Right atrium auricular region (tissue), 2 donors: ENCODE measurements around the gene CFAP210. TPM values are rescaled to one million over a fixed set of nuclear protein-coding genes. Genes with fewer than 3 reads are reported as not detected.
"Not testable (repeated sequence)": the region's sequence is repeated elsewhere in the genome, so short reads cannot be mapped to it uniquely, and the experiment has no call there.

Source experiments
- DNase-seq: peaks from one replicate; pipeline ENCODE4 v3.0.0-alpha.2; 2019; ENCODE audit warnings: low spot score
- H3K27ac ChIP-seq, 2 donors: fragments of 200-600 bp; sonication (generic); 1 replicate in 1 of 2; 2 replicates in 1 of 2; pipeline ENCODE4 v1.5.1; 2016 to 2019
- H3K27me3 ChIP-seq, 2 donors: fragments of 200-600 bp; sonication (generic); one replicate each; pipeline versions ENCODE4 v1.5.1 to v1.6.0; 2017 to 2019
- H3K36me3 ChIP-seq: fragments of 200-600 bp; sonication (generic); one replicate; pipeline ENCODE4 v1.5.1; 2016
- H3K4me1 ChIP-seq, 2 donors: fragments of 200-600 bp; sonication (generic); one replicate each; pipeline versions ENCODE4 v1.5.1 to v1.6.0; 2017 to 2019
- H3K4me3 ChIP-seq, 2 donors: fragments of 200-600 bp; sonication (generic); 1 replicate in 1 of 2; 2 replicates in 1 of 2; pipeline ENCODE4 v1.5.1; 2017 to 2019; ENCODE audit warnings: mild to moderate bottlenecking in 1 of 2, moderate library complexity in 1 of 2
- H3K9me3 ChIP-seq, 2 donors: fragments of 200-600 bp; sonication (generic); one replicate each; pipeline ENCODE4 v1.5.1; 2019
- CTCF ChIP-seq, 2 donors: fragments of 200-600 bp; sonication (generic); IDR thresholded peaks; one replicate each; pipeline ENCODE4 v1.5.1; 2019; ENCODE audit warnings: antibody characterized with exemption in 2 of 2
- total RNA-seq, 2 donors: library from RNA; depleted of rRNA; stranded (reverse); fragments of >200 nt; gene quantifications; one replicate each; pipeline ENCODE4 v1.1.0, GENCODE V29; 2016

The CFAP210 gene
- total RNA-seq, 2 donors from 2014 or later = not detected

- Histone ChIP-seq H3K36me3 (peaks cover 60% of the 10 kb centered on the region), H3K4me1 (no peaks in the 10 kb centered on the region)
- TF ChIP-seq CTCF (IDR thresholded peaks at IDR 0.05) = no peak
Observed at GRCh38 chr2:169613876-169614275, 80.3 kb downstream of the CFAP210 start.

GRCh38 chr2:169609264-169609663 is 84.9 kb downstream of the CFAP210 start:
- H3K4me3 ChIP-seq = no peak overlapping the region
- no peak for TF ChIP-seq CTCF (IDR thresholded peaks at IDR 0.05)
- no peaks in the 10 kb centered on the region for H3K4me1 ChIP-seq
- H3K36me3 ChIP-seq = peaks cover 68% of the 10 kb centered on the region
- no peak for DNase-seq
- no peaks in the 10 kb centered on the region for H3K9me3 ChIP-seq
- H3K27ac ChIP-seq = no peak overlapping the region
- no peaks in the 10 kb centered on the region for H3K27me3 ChIP-seq

More at GRCh38 chr2:169613876-169614275, 80.3 kb downstream of the CFAP210 start:
- peaks cover 0 to 4% of the 10 kb centered on the region in 2 donors for H3K9me3 ChIP-seq
- no peak overlapping the region for H3K27ac ChIP-seq
- no peak for DNase-seq
- no peak overlapping the region for H3K4me3 ChIP-seq
- no peaks in the 10 kb centered on the region for H3K27me3 ChIP-seq

- H3K27me3 ChIP-seq = no peaks in the 10 kb centered on the region
- H3K27ac ChIP-seq = no peak overlapping the region
- no peaks in the 10 kb centered on the region for H3K9me3 ChIP-seq
- no peak for TF ChIP-seq CTCF (IDR thresholded peaks at IDR 0.05)
- H3K36me3 ChIP-seq = peaks cover 5% of the 10 kb centered on the region
- H3K4me1 ChIP-seq = no peaks in the 10 kb centered on the region
- DNase-seq = no peak
- no peak overlapping the region for H3K4me3 ChIP-seq
Observed at GRCh38 chr2:169599568-169599967, 94.6 kb downstream of the CFAP210 start.

- H3K36me3 ChIP-seq = no peaks in the 10 kb centered on the region
- no peaks in the 10 kb centered on the region for H3K9me3 ChIP-seq
- no peak for TF ChIP-seq CTCF (IDR thresholded peaks at IDR 0.05)
- H3K4me3 ChIP-seq = no peak overlapping the region
- H3K4me1 ChIP-seq = no peaks in the 10 kb centered on the region
- no peaks in the 10 kb centered on the region for H3K27me3 ChIP-seq
- no peak overlapping the region for H3K27ac ChIP-seq
- no peak for DNase-seq
Observed at GRCh38 chr2:169598982-169599381, 95.2 kb downstream of the CFAP210 start.

- H3K27ac ChIP-seq, H3K9me3 ChIP-seq, H3K27me3 ChIP-seq, H3K36me3 ChIP-seq, H3K4me1 ChIP-seq, DNase-seq, H3K4me3 ChIP-seq: not testable (repeated sequence)
Observed at GRCh38 chr2:169596546-169596945, 97.7 kb downstream of the CFAP210 start.

Other genes with a start within 250 kb of the CFAP210 start
- 1 to 10 TPM; 4.2 to 7.0 TPM for gene BBS5, start 214.9 kb downstream of the CFAP210 start, total RNA-seq
- 100 to 1,000 TPM in 1 of 2 donors, 10 to 100 TPM in 1; 44.0 to 122 TPM for gene KLHL41, start 184.7 kb downstream of the CFAP210 start, total RNA-seq
- gene FASTKD1, start 120.5 kb downstream of the CFAP210 start, total RNA-seq = 10 to 100 TPM; 22.6 to 26.7 TPM
- 10 to 100 TPM; 23.5 to 28.4 TPM for gene PPIG, start 110.1 kb downstream of the CFAP210 start, total RNA-seq
- 1 to 10 TPM; 3.4 to 4.8 TPM for gene PHOSPHO2, start 64 bp upstream of the CFAP210 start, total RNA-seq
- 10 to 100 TPM; 13.8 to 16.7 TPM for gene KLHL23, start 39.4 kb upstream of the CFAP210 start, total RNA-seq
- 10 to 100 TPM; 52.3 to 56.7 TPM for gene SSB, start 104.5 kb upstream of the CFAP210 start, total RNA-seq
- gene METTL5, start 130.5 kb upstream of the CFAP210 start, total RNA-seq = 10 to 100 TPM; 47.8 to 49.0 TPM
- 10 to 100 TPM; 56.5 to 93.6 TPM for gene UBR3, start 133.0 kb upstream of the CFAP210 start, total RNA-seq